Stimulated activated CD8-positive, alpha-beta memory T cell treated with anti-CD3 and anti-CD28 coated beads, Interleukin-2, amount 100 ng/mL, for 48 hours (primary cell): Measurements from ENCODE around the gene LZTS2.
A peak's percentile ranks its signal among the peaks of the same experiment; 100 is the strongest.

ENCODE experiments used
- DNase-seq, 2 donors: peaks; one replicate each; pipeline ENCODE4 v3.0.0-alpha.2; 2020; ENCODE audit warnings: low read depth in 2 of 2

LZTS2 gene

GRCh38 chr10:100978121-100978900 lies 21.3 kb upstream of the LZTS2 start:
- DNase-seq: no peak

- DNase-seq: no peak
Observed at GRCh38 chr10:100978901-100979195, 20.8 kb upstream of the LZTS2 start.

GRCh38 chr10:100979791-100980272 lies 19.8 kb upstream of the LZTS2 start:
- no peak for DNase-seq

- no peak for DNase-seq
Observed at GRCh38 chr10:100980311-100980710, 19.3 kb upstream of the LZTS2 start.

GRCh38 chr10:100980711-100981110 lies 18.9 kb upstream of the LZTS2 start:
- DNase-seq: no peak

- no peak for DNase-seq
Observed at GRCh38 chr10:100981178-100981772, 18.3 kb upstream of the LZTS2 start.

- no peak for DNase-seq
Observed at GRCh38 chr10:100982916-100983830, 16.4 kb upstream of the LZTS2 start.

- no peak for DNase-seq
Observed at GRCh38 chr10:100983868-100984671, 15.5 kb upstream of the LZTS2 start.

GRCh38 chr10:100984672-100985177 lies 14.9 kb upstream of the LZTS2 start:
- no peak for DNase-seq

GRCh38 chr10:100985336-100985735 lies 14.3 kb upstream of the LZTS2 start:
- DNase-seq: no peak

- DNase-seq: no peak
Observed at GRCh38 chr10:100986623-100986951, 13.0 kb upstream of the LZTS2 start.

- peak; percentile 74 to 81 for DNase-seq
Observed at GRCh38 chr10:100986952-100987684, 12.5 kb upstream of the LZTS2 start, which contains the start of the genes MRPL43 and TWNK. TSS of gene MRPL43 (minus strand) at chr10:100987497. CDS start at chr10:100987443, 54 bp downstream. TSS of gene TWNK (plus strand) at chr10:100987543. CDS start at chr10:100988211, 668 bp downstream.

GRCh38 chr10:100987685-100988049 lies 11.9 kb upstream of the LZTS2 start:
- DNase-seq: no peak

GRCh38 chr10:100988166-100988565 lies 11.4 kb upstream of the LZTS2 start:
- no peak for DNase-seq

- DNase-seq: no peak
Observed at GRCh38 chr10:100989088-100989487, 10.5 kb upstream of the LZTS2 start.

GRCh38 chr10:100993986-100994708 lies 5.5 kb upstream of the LZTS2 start:
- no peak for DNase-seq

- DNase-seq: no peak
Observed at GRCh38 chr10:100995181-100995580, 4.4 kb upstream of the LZTS2 start.

- DNase-seq: no peak
Observed at GRCh38 chr10:100996678-100997359, 2.8 kb upstream of the LZTS2 start.
